Coronary artery (tissue), 2 donors: ENCODE data around the gene MATN1.

Source experiments
- DNase-seq: peaks from one replicate; pipeline ENCODE4 v3.0.0-alpha.2; 2017; ENCODE audit warnings: low spot score
- H3K27ac ChIP-seq, 2 donors: fragments of 200-600 bp; sonication (generic); one replicate each; pipeline ENCODE4 v1.5.1; 2016 to 2019
- H3K4me3 ChIP-seq: fragments of 200-600 bp; sonication (generic); 2 replicates; pipeline ENCODE4 v1.5.1; 2016; ENCODE audit warnings: mild to moderate bottlenecking, moderate library complexity
- CTCF ChIP-seq: fragments of 200-600 bp; sonication (generic); IDR thresholded peaks from one replicate; pipeline ENCODE4 v1.5.1; 2019; ENCODE audit warnings: antibody characterized with exemption

MATN1 gene

GRCh38 chr1:30713311-30713710 lies 10.1 kb downstream of the MATN1 start:
- TF ChIP-seq CTCF: no peak
- Histone ChIP-seq H3K4me3 (no peak overlapping the region), H3K27ac (no peak overlapping the region)
- DNase-seq: no peak

GRCh38 chr1:30712583-30712982 lies 10.8 kb downstream of the MATN1 start:
- H3K27ac ChIP-seq: no peak overlapping the region
- DNase-seq: no peak
- TF ChIP-seq CTCF: no peak
- no peak overlapping the region for H3K4me3 ChIP-seq

- Histone ChIP-seq H3K4me3 (no peak overlapping the region), H3K27ac (no peak overlapping the region)
- DNase-seq: no peak
- no peak for TF ChIP-seq CTCF
Measured at GRCh38 chr1:30710407-30710806, 13.0 kb downstream of the MATN1 start.

GRCh38 chr1:30708361-30708728 lies 15.0 kb downstream of the MATN1 start:
- Histone ChIP-seq H3K27ac (no peak overlapping the region), H3K4me3 (no peak overlapping the region)
- TF ChIP-seq CTCF: peak; percentile 10
- no peak for DNase-seq

- peak; percentile 62 for TF ChIP-seq CTCF
- Histone ChIP-seq H3K4me3 (no peak overlapping the region), H3K27ac (no peak overlapping the region)
- no peak for DNase-seq
Measured at GRCh38 chr1:30707412-30708360, 15.7 kb downstream of the MATN1 start.

- no peak for DNase-seq
- H3K27ac ChIP-seq: no peak overlapping the region
Measured at GRCh38 chr1:30706528-30706927, 16.9 kb downstream of the MATN1 start.

More at GRCh38 chr1:30706528-30706927, 16.9 kb downstream of the MATN1 start:
- H3K4me3 ChIP-seq: no peak overlapping the region
- no peak for TF ChIP-seq CTCF
